Measurements from ENCODE around the gene CFAP99. TPM values are rescaled to one million over a fixed set of nuclear protein-coding genes. Genes with fewer than 3 reads are reported as not detected.
A peak's percentile ranks its signal among the peaks of the same experiment; 100 is the strongest.

The CFAP99 gene
- total RNA-seq, 1 experiment from 2014 or later: 0.96 TPM

- peak; percentile 94 for DNase-seq (ENCODE audit: low read depth)
Measured at GRCh38 chr4:2468456-2469191, 49.9 kb downstream of the CFAP99 start, which contains the start of gene RNF4. Gene RNF4 (plus strand): TSS chr4:2469106. CDS start chr4:2490494, 21,388 bp downstream.

GRCh38 chr4:2469192-2469984, 50.6 kb downstream of the CFAP99 start:
- peak; percentile 29 for DNase-seq (ENCODE audit: low read depth)

GRCh38 chr4:2470791-2471190, 52.0 kb downstream of the CFAP99 start:
- no peak for DNase-seq (ENCODE audit: low read depth)

DNA sequence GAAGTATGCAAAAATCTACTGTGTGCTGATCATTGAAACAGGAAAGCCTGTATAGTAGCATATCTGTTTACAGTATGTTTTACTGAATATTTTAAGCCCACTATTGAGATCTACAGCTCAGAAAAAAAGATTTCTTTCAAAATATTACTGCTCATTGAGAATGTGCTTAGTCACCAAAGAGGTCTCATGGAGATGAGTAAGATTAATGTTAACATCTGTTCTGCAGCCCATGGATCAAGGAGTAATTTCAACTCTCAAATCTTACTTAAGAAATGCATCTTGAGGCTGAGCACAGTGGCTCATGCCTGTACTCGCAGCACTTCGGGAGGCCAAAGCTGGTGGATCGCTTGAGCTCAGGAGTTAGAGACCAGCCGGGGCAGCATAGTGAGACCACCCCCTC, 53.4 kb downstream of the CFAP99 start:
- peak; percentile 42 for DNase-seq (ENCODE audit: low read depth)

- peak; percentile 16 for DNase-seq (ENCODE audit: low read depth)
Measured at GRCh38 chr4:2478229-2478628, 59.5 kb downstream of the CFAP99 start.

- DNase-seq (ENCODE audit: low read depth): no peak
Measured at GRCh38 chr4:2480649-2481048, 61.9 kb downstream of the CFAP99 start.

DNA sequence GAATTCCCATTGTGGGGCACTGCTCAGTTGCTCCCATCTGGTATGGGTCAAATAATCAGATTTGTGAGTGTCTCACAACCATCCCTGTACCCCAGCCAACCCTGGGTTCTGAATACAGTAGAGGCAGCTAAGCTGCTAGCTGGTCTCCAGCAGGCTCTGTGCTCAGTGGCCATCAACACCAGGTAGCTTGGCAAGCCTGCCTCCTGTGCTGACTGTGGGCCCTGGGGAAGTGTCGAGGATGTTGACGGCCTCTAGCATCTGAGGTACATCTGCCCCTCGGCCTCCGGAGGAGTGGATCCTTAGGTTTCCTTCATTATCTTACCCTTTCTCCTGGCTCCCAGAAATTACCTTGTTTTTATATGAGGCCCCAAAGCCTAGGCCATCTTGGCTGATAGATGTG, 63.4 kb downstream of the CFAP99 start:
- DNase-seq (ENCODE audit: low read depth): no peak

- no peak for DNase-seq (ENCODE audit: low read depth)
Measured at GRCh38 chr4:2482693-2483092, 63.9 kb downstream of the CFAP99 start.

GRCh38 chr4:2483237-2483636, 64.5 kb downstream of the CFAP99 start:
- no peak for DNase-seq (ENCODE audit: low read depth)

GRCh38 chr4:2484185-2484584, 65.4 kb downstream of the CFAP99 start:
- no peak for DNase-seq (ENCODE audit: low read depth)

- no peak for DNase-seq (ENCODE audit: low read depth)
Measured at GRCh38 chr4:2484993-2485392, 66.2 kb downstream of the CFAP99 start.

GRCh38 chr4:2485956-2486355, 67.2 kb downstream of the CFAP99 start:
- no peak for DNase-seq (ENCODE audit: low read depth)

- no peak for DNase-seq (ENCODE audit: low read depth)
Measured at GRCh38 chr4:2486981-2487380, 68.2 kb downstream of the CFAP99 start.

- no peak for DNase-seq (ENCODE audit: low read depth)
Measured at GRCh38 chr4:2487632-2488031, 68.9 kb downstream of the CFAP99 start.

DNA sequence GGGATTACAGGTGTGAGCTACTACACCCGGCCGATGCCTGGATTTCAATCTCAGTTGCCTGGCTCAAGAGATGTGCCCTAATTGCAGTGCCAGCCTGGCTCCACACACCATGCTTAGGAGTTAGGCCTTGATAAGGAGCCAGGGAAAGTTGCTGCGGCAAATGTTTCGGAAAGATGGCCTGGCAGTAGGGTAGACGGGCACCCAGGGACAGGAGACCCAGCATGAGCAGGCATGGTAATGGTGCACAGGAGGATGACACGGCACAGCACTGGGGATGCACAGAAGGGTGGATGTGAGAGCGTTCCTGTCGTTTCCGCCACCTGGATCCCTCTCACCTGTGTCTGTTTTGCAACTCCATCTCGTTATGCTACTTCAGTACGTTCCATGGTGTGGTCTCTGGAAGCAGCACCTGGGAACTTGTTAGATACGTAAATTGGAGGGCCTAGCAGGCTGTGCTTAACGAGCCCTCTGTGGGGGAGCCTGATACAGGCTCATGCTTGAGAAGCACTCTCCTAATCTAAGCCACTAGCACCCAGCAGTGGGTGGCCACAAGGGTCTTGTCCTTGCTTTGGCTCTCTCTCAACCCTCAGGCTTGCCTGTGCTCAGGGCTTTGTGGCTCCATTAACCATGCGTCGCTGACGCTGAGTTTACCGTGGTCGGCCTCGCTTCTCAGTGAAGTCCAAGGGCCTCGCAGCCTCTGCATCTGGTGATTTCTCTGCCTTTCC, 70.5 kb downstream of the CFAP99 start:
- DNase-seq (ENCODE audit: low read depth): no peak

DNA sequence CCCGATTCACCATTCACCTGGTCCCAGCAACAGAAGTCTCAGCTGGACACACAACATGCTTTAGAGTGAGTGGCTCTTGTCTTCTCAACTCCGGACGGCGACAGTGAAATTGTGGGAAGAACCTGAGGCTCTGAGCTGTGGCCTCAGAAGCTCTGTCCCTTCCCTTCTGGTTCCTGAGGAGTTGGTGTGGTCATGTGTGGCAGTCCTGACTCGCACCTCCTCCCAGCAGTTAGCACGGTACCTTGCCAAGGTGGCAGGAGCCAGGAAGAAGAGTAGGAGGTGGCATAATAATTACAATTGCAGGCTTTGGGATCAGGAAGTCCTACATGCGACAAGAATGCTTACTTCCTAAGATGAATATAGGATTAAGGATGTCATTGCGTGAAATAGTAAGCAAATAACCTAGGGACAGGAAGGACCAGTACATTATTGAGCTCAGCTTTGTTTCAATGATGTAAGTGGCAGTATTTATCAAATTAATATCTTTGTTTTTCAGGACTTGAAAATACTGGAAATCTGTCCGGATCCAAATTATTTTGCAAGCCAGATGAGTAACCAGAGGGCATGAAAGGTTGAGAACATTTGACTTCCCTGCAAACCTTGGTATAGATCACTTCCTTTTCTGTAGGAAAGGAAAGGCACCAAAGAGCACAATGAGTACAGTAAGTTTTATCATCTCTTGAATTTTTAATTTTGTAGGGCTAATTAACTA, 71.2 kb downstream of the CFAP99 start:
- no peak for DNase-seq (ENCODE audit: low read depth)

GRCh38 chr4:2492970-2493369, 74.2 kb downstream of the CFAP99 start:
- DNase-seq (ENCODE audit: low read depth): no peak

DNA sequence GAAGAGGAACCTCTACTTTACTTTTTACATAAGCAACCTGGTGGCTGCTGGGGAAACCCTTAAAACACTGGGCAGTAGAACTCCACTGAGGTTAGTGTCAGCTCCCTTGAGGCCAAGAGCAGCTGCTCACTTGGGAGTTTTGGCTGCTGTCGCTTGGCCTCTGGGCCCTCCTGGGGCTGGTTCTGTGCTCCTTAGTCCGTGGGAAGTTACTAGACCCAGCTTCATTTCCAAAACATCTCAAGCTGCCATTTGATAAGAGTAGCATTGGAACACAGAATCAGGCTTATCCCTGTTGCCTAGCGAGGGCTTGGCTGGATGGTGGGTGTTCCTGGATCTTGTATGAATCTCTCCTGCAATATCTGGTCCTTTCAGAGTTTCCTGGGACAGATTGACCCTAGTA, 76.2 kb downstream of the CFAP99 start:
- DNase-seq (ENCODE audit: low read depth): no peak

DNA sequence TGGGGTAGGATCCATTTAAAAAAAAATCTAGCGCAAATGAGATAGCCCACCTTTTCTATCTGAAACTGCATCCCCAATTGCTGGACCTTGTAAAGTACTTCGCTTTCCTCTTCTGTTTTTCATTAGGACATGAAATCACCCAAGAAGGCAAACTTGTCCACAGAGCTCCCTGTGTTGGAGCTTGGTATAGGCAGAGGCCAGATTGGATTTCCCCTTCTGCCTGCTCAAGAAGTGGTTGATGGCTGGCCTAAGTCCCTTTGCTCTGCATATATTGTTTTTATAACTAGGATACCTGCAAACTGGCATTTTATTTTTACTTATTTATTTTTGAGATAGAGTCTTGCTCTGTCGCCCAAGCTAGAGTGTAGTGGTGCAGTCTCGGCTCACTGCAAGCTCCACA, 78.6 kb downstream of the CFAP99 start:
- DNase-seq (ENCODE audit: low read depth): no peak

- no peak for DNase-seq (ENCODE audit: low read depth)
Measured at GRCh38 chr4:2497931-2498330, 79.2 kb downstream of the CFAP99 start.

DNA sequence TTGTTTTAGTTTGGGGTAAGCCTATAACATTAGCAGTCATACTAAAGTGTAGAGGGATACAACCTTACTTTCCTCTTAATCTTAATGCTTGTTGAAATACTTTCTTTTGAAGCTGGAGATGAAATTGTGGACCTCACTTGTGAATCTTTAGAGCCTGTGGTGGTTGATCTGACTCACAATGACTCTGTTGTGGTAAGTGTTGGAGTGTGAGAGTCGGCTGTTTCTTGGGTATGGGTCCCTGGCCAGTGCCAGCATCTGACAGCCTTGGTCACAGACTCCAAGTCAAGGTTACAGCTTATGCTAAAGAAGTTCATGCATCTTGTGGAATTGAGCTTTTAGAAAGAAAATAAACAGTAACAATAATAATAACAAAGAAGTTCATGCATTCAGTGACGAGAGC, 81.8 kb downstream of the CFAP99 start:
- DNase-seq (ENCODE audit: low read depth): no peak

Measured in RPMI7951 (cell line).